ENCODE measurements around the gene PHLDB1.
"Not testable (repeated sequence)": the region's sequence is repeated elsewhere in the genome, so short reads cannot be mapped to it uniquely, and the experiment has no call there.

The PHLDB1 gene

GRCh38 chr11:118682372-118682771 is 75.0 kb downstream of the PHLDB1 start:
- no peak overlapping the region for H2AFZ ChIP-seq (ENCODE audit: low read depth, low read length)
- ATAC-seq (ENCODE audit: insufficient read depth, low read depth) = no peak
- TF ChIP-seq, protein P1, sequence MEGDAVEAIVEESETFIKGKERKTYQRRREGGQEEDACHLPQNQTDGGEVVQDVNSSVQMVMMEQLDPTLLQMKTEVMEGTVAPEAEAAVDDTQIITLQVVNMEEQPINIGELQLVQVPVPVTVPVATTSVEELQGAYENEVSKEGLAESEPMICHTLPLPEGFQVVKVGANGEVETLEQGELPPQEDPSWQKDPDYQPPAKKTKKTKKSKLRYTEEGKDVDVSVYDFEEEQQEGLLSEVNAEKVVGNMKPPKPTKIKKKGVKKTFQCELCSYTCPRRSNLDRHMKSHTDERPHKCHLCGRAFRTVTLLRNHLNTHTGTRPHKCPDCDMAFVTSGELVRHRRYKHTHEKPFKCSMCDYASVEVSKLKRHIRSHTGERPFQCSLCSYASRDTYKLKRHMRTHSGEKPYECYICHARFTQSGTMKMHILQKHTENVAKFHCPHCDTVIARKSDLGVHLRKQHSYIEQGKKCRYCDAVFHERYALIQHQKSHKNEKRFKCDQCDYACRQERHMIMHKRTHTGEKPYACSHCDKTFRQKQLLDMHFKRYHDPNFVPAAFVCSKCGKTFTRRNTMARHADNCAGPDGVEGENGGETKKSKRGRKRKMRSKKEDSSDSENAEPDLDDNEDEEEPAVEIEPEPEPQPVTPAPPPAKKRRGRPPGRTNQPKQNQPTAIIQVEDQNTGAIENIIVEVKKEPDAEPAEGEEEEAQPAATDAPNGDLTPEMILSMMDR (IDR thresholded peaks at IDR 0.05; ENCODE audit: borderline replicate concordance, extremely low read depth, low read length, poor library complexity, severe bottlenecking) = no peak
- no peak for TF ChIP-seq EZH2 (IDR thresholded peaks at IDR 0.05; ENCODE audit: borderline replicate concordance, low read depth, low read length, severe bottlenecking)

GRCh38 chr11:118682939-118683338 is 75.5 kb downstream of the PHLDB1 start:
- H3K4me2 ChIP-seq (ENCODE audit: insufficient read depth, low read length); H3K9ac ChIP-seq (ENCODE audit: low read depth, low read length); H3K27me3 ChIP-seq (ENCODE audit: insufficient read depth, low read length, poor library complexity); H4K20me1 ChIP-seq (ENCODE audit: insufficient read depth, low read length); H3K4me3 ChIP-seq (ENCODE audit: low read depth in 1 of 2, low read length in 2 of 2); H2AFZ ChIP-seq (ENCODE audit: low read depth, low read length); H3K79me2 ChIP-seq (ENCODE audit: insufficient read depth, low read length); ATAC-seq (ENCODE audit: insufficient read depth, low read depth); H3K9me3 ChIP-seq (ENCODE audit: insufficient read depth, low read length, severe bottlenecking); DNase-seq; H3K27ac ChIP-seq (ENCODE audit: low read length); H3K4me1 ChIP-seq (ENCODE audit: insufficient read depth, low read length); H3K36me3 ChIP-seq (ENCODE audit: insufficient read depth, low read length): not testable (repeated sequence)

More at GRCh38 chr11:118682372-118682771, 75.0 kb downstream of the PHLDB1 start:
- H3K4me2 ChIP-seq (ENCODE audit: insufficient read depth, low read length) = no peak overlapping the region
- H4K20me1 ChIP-seq (ENCODE audit: insufficient read depth, low read length) = no peaks in the 10 kb centered on the region
- no peak overlapping the region for H3K27ac ChIP-seq (ENCODE audit: low read length)
- H3K4me3 ChIP-seq (ENCODE audit: low read depth in 1 of 2, low read length in 2 of 2) = no peak overlapping the region
- H3K36me3 ChIP-seq (ENCODE audit: insufficient read depth, low read length) = no peaks in the 10 kb centered on the region
- no peaks in the 10 kb centered on the region for H3K79me2 ChIP-seq (ENCODE audit: insufficient read depth, low read length)
- no peak overlapping the region for H3K9ac ChIP-seq (ENCODE audit: low read depth, low read length)
- H3K4me1 ChIP-seq (ENCODE audit: insufficient read depth, low read length) = 0 out of 2 replicates have a peak, but pooled peaks cover 3% of the 10 kb centered on the region
- DNase-seq = no peak
- H3K27me3 ChIP-seq (ENCODE audit: insufficient read depth, low read length, poor library complexity) = no peaks in the 10 kb centered on the region
- H3K9me3 ChIP-seq (ENCODE audit: insufficient read depth, low read length, severe bottlenecking) = no peaks in the 10 kb centered on the region

DNA sequence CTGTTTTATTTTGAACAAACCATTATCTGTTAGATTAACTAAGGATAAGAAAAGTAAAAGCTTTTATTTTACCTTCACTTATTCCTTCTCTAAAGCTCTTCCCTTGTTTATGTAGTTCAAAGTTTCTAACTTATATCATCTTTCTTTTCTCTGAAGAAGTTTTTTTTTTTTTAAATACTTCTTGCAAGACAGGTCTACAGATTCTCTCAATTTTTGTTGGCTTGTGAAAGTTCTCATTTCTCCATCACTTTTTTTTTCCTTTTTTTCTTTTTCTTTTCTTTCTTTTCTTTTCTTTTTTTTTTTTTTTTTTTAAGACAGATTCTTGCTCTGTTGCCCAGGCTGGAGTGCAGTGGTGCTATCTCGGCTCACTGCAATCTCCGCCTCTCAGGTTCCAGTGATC is 76.8 kb downstream of the PHLDB1 start:
- Histone ChIP-seq H3K4me3 (ENCODE audit: low read depth in 1 of 2, low read length in 2 of 2) (no peak overlapping the region), H3K4me2 (ENCODE audit: insufficient read depth, low read length) (no peak overlapping the region), H3K9me3 (ENCODE audit: insufficient read depth, low read length, severe bottlenecking) (no peaks in the 10 kb centered on the region), H4K20me1 (ENCODE audit: insufficient read depth, low read length) (no peaks in the 10 kb centered on the region), H3K79me2 (ENCODE audit: insufficient read depth, low read length) (no peaks in the 10 kb centered on the region), H3K36me3 (ENCODE audit: insufficient read depth, low read length) (no peaks in the 10 kb centered on the region), H3K4me1 (ENCODE audit: insufficient read depth, low read length) (0 out of 2 replicates have a peak, but pooled peaks cover under 1% of the 10 kb centered on the region), H3K9ac (ENCODE audit: low read depth, low read length) (no peak overlapping the region), H2AFZ (ENCODE audit: low read depth, low read length) (no peak overlapping the region), H3K27me3 (ENCODE audit: insufficient read depth, low read length, poor library complexity) (no peaks in the 10 kb centered on the region), H3K27ac (ENCODE audit: low read length) (no peak overlapping the region)
- DNase-seq = no peak
- no peak for ATAC-seq (ENCODE audit: insufficient read depth, low read depth)
- no peak for TF ChIP-seq EZH2 (IDR thresholded peaks at IDR 0.05; ENCODE audit: borderline replicate concordance, low read depth, low read length, severe bottlenecking)
- TF ChIP-seq, protein P1 (IDR thresholded peaks at IDR 0.05; ENCODE audit: borderline replicate concordance, extremely low read depth, low read length, poor library complexity, severe bottlenecking) = no peak

- Histone ChIP-seq H3K4me1 (ENCODE audit: insufficient read depth, low read length) (peaks cover 32% of the 10 kb centered on the region), H3K79me2 (ENCODE audit: insufficient read depth, low read length) (no peaks in the 10 kb centered on the region), H3K9ac (ENCODE audit: low read depth, low read length) (no peak overlapping the region), H3K36me3 (ENCODE audit: insufficient read depth, low read length) (no peaks in the 10 kb centered on the region), H2AFZ (ENCODE audit: low read depth, low read length) (no peak overlapping the region), H3K4me3 (ENCODE audit: low read depth in 1 of 2, low read length in 2 of 2) (no peak overlapping the region), H4K20me1 (ENCODE audit: insufficient read depth, low read length) (peaks cover 3% of the 10 kb centered on the region; the same call in 1 of the 2 replicates), H3K27ac (ENCODE audit: low read length) (no peak overlapping the region), H3K9me3 (ENCODE audit: insufficient read depth, low read length, severe bottlenecking) (no peaks in the 10 kb centered on the region), H3K27me3 (ENCODE audit: insufficient read depth, low read length, poor library complexity) (no peaks in the 10 kb centered on the region), H3K4me2 (ENCODE audit: insufficient read depth, low read length) (no peak overlapping the region)
- TF ChIP-seq, protein P1 (IDR thresholded peaks at IDR 0.05; ENCODE audit: borderline replicate concordance, extremely low read depth, low read length, poor library complexity, severe bottlenecking) = no peak
- TF ChIP-seq EZH2 (IDR thresholded peaks at IDR 0.05; ENCODE audit: borderline replicate concordance, low read depth, low read length, severe bottlenecking) = no peak
- no peak for DNase-seq
- ATAC-seq (ENCODE audit: insufficient read depth, low read depth) = no peak
These were observed 80.5 kb downstream of the PHLDB1 start for GRCh38 chr11:118687906-118688305.

DNA sequence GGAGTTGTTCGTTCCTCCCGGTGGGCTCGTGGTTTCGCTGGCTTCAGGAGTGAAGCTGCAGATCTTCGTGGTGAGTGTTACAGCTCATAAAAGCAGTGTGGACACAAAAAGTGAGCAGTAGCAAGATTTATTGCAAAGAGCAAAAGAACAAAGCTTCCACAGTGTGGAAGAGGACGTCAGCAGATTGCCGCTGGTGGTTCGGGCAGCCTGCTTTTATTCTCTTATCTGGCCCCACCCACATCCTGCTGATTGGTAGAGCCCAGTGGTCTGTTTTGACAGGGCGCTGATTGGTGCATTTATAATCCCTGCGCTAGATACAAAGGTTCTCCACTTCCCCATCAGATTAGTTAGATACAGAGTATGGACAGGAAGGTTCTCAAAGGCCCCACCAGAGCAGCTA is 80.9 kb downstream of the PHLDB1 start:
- H2AFZ ChIP-seq (ENCODE audit: low read depth, low read length); H4K20me1 ChIP-seq (ENCODE audit: insufficient read depth, low read length); H3K79me2 ChIP-seq (ENCODE audit: insufficient read depth, low read length); H3K4me3 ChIP-seq (ENCODE audit: low read depth in 1 of 2, low read length in 2 of 2); H3K4me2 ChIP-seq (ENCODE audit: insufficient read depth, low read length); H3K27ac ChIP-seq (ENCODE audit: low read length); H3K36me3 ChIP-seq (ENCODE audit: insufficient read depth, low read length); H3K9me3 ChIP-seq (ENCODE audit: insufficient read depth, low read length, severe bottlenecking); H3K9ac ChIP-seq (ENCODE audit: low read depth, low read length); ATAC-seq (ENCODE audit: insufficient read depth, low read depth); H3K27me3 ChIP-seq (ENCODE audit: insufficient read depth, low read length, poor library complexity): not testable (repeated sequence)
- peaks cover 34% of the 10 kb centered on the region for H3K4me1 ChIP-seq (ENCODE audit: insufficient read depth, low read length)
- peak; percentile 50 for DNase-seq

Measured in DND-41 (cell line).